Naive thymus-derived CD8-positive, alpha-beta T cell (primary cell): ENCODE measurements around the gene NHS. TPM values are rescaled to one million over a fixed set of nuclear protein-coding genes. Genes with fewer than 3 reads are reported as not detected.

Experiments used
- ATAC-seq, 2 donors: fragments of 150-1000 bp; cut with Tn5 transposase in 1 of 2; sonication (Bioruptor Pico), chemical (Tn5 transposase) in 1 of 2; 1 replicate in 1 of 2; 2 replicates in 1 of 2; pipeline ENCODE4 v1.10.0; 2021; ENCODE audit warnings: mild to moderate bottlenecking in 2 of 2, moderate library complexity in 2 of 2
- POLR2A ChIA-PET: fragments of 350-600 bp; sonication (Branson Sonifier 250); formaldehyde crosslinking; loops from one replicate; lab custom pipeline; 2021; ENCODE audit warnings: antibody characterized with exemption; lab: Charles Lee
- DNase-seq, 10 donors: peaks; one replicate each; pipeline versions ENCODE4 v3.0.0 to v3.0.0-alpha.2; 2020 to 2022
- H3K27ac Mint-ChIP-seq, 10 donors: one replicate each; pipeline ENCODE4 v1.8.0; 2020 to 2022; ENCODE audit warnings: mild to moderate bottlenecking in 10 of 10, mixed read lengths in 10 of 10, moderate library complexity in 4 of 10, inconsistent platforms in 1 of 10
- H3K27me3 Mint-ChIP-seq, 5 donors: one replicate each; pipeline ENCODE4 v1.8.0; 2021 to 2022; ENCODE audit warnings: mixed read lengths in 5 of 5
- H3K36me3 Mint-ChIP-seq, 3 donors: one replicate each; pipeline ENCODE4 v1.8.0; 2020 to 2022; ENCODE audit warnings: mixed read lengths in 3 of 3, mild to moderate bottlenecking in 2 of 3, inconsistent platforms in 1 of 3
- H3K4me1 Mint-ChIP-seq, 4 donors: one replicate each; pipeline ENCODE4 v1.8.0; 2021 to 2022; ENCODE audit warnings: mixed read lengths in 4 of 4
- H3K4me3 Mint-ChIP-seq, 10 donors: one replicate each; pipeline ENCODE4 v1.8.0; 2020 to 2022; ENCODE audit warnings: mild to moderate bottlenecking in 10 of 10, mixed read lengths in 10 of 10, moderate library complexity in 6 of 10, inconsistent platforms in 1 of 10
- H3K9me3 Mint-ChIP-seq, 9 donors: one replicate each; pipeline ENCODE4 v1.8.0; 2020 to 2022; ENCODE audit warnings: mixed read lengths in 9 of 9, mild to moderate bottlenecking in 3 of 9, inconsistent platforms in 1 of 9, moderate library complexity in 1 of 9
- polyA plus RNA-seq, 3 donors: library from polyadenylated mRNA; unstranded; fragments of 300-500 nt; fragmentation: Illumina TruSeq; gene quantifications; one replicate each; pipeline ENCODE4 v1.2.3, GENCODE V29; 2021
- total RNA-seq, 8 experiments: library from RNA in 2 of 8; stranded (reverse) in 2 of 8; gene quantifications; one replicate each; pipeline ENCODE4 v1.2.3 and lab custom pipeline; 2021 to 2026

NHS gene
- total and polyA plus RNA-seq, 5 experiments from 2014 or later = 1.0 TPM; not detected in 4

DNA sequence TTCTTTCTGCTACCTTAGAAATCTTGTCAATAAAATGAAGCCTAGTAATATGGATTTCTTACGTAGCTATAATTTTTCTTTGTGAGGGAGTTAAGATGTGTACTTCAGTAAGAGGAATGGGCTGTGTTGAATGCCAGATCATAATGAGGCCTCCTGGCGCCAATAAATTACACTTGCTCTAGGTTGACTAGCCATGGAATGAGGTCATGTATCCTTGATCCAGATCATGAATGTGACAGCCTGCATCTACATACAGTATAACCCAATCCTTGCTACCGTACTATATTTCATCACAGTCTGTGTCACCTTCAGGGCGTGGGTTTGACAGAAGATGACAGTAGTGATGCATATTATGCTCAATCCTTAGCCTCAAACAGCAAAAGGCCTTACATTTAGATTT is 36.2 kb downstream of the NHS start:
- Mint-ChIP-seq H3K36me3 (no peaks in the 10 kb centered on the region), H3K27me3 (peaks cover 0 to 15% (median 10%) of the 10 kb centered on the region in 5 donors), H3K4me3 (no peak overlapping the region), H3K9me3 (peaks cover 0 to 3% (median 0%) of the 10 kb centered on the region in 9 donors), H3K4me1 (no peaks in the 10 kb centered on the region), H3K27ac (no peak overlapping the region)
- no peak for DNase-seq
- no peak for ATAC-seq
- POLR2A ChIA-PET = no interaction called here

DNA sequence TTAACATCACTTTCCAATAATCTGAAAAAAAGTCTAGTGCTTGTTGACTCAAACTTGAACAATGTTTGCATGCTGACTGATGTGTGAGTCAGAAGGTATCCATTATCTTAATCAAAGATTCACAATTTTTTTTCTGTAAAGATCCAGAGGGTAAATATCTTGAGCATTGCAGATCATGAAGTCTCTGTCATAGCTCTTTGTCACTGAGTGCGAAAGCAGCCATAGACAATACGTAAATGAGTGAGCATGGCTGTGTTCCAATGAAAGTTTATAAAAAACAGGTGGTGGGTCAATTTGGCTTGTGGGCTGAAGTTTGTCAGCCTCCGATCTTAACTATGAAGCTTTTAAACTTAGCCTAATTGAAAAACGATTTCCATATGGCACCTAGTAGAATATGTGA is 37.7 kb downstream of the NHS start:
- POLR2A ChIA-PET = no interaction called here
- H3K36me3 Mint-ChIP-seq = no peaks in the 10 kb centered on the region
- peaks cover 0 to 18% (median 11%) of the 10 kb centered on the region in 5 donors for H3K27me3 Mint-ChIP-seq
- H3K4me1 Mint-ChIP-seq = no peaks in the 10 kb centered on the region
- no peak overlapping the region for H3K27ac Mint-ChIP-seq
- H3K4me3 Mint-ChIP-seq = no peak overlapping the region
- no peak for ATAC-seq
- H3K9me3 Mint-ChIP-seq = peaks cover 0 to 2% (median 0%) of the 10 kb centered on the region in 9 donors
- DNase-seq = no peak

DNA sequence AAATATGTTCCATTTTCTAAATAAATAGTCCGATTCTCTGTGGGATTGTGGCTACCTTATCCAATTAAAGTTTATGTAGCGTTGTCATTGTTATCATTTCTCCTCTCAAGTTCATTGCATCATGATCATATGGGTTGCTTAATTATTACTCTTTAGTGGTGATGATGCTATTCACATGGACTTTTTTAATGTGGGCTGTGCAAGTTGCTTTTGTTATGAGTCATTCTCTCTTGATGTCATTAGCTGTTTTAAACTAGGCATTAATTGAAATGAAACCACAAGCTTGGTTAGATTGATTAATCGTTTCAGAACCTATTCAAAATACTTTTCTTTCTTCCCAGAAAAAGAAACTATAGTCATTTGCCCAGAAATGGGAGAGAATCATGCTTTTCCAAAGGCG is 38.2 kb downstream of the NHS start:
- Mint-ChIP-seq H3K4me3 (no peak overlapping the region), H3K4me1 (no peaks in the 10 kb centered on the region), H3K27ac (no peak overlapping the region), H3K9me3 (peaks cover 0 to 2% (median 0%) of the 10 kb centered on the region in 9 donors), H3K27me3 (peaks cover 0 to 18% (median 11%) of the 10 kb centered on the region in 5 donors), H3K36me3 (no peaks in the 10 kb centered on the region)
- POLR2A ChIA-PET = no interaction called here
- ATAC-seq (no peak), DNase-seq (no peak)

DNA sequence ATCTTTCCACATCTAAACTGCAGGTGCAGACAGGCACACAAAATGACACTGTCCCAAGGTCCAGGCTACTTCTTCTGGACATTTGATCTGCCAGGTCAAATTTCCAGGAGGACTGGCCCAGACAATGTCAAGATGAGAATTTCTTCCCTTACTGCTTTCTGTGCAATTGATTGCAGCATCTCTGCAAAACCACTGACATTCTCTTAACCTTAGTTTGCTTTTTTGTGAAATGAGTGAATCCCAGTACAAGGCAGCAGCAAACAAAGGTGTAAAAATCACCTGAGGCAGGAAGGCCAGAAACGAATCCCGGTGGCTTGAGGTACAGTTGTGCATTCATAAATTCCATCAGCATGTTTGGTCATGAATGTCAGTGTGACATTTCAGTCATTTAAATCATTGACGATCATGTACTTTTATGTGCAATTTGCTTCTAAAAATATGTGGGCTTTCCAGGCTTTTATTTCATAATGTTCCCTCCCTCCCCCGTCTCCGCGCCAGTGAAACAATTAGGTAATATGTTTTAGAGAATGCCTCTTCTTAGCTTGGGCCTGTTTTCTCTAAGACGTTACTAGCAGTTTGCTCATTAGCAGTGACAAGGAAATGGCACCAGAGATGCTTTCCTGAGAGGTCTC is 39.1 kb downstream of the NHS start:
- Mint-ChIP-seq H3K27me3 (peaks cover 0 to 17% (median 11%) of the 10 kb centered on the region in 5 donors), H3K9me3 (peaks cover 0 to 2% (median 0%) of the 10 kb centered on the region in 9 donors), H3K27ac (no peak overlapping the region), H3K4me3 (no peak overlapping the region), H3K4me1 (no peaks in the 10 kb centered on the region), H3K36me3 (no peaks in the 10 kb centered on the region)
- POLR2A ChIA-PET = no interaction called here
- no peak for ATAC-seq
- DNase-seq = no peak

DNA sequence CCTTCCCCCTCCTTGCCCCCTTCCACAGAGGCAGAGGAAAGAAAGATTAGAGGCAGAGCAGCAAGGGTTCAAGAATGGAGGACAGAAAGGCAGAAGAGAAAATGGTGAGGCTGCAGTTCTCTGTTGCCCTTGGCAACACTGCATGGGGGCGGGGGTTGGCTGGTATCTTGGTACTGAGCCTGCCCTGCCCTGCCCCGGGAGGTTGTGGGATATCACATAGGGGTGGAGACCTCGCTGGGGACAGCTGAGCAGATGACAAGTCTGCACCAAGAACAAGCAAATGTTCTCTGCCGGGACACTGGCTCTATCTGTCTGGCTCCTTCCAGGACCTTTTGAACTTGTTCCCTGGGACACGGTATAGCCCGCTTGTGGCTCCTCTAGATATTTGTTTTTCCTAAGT is 39.8 kb downstream of the NHS start:
- Mint-ChIP-seq H3K4me3 (no peak overlapping the region), H3K9me3 (peaks cover 0 to 2% (median 0%) of the 10 kb centered on the region in 9 donors), H3K4me1 (no peaks in the 10 kb centered on the region), H3K36me3 (no peaks in the 10 kb centered on the region), H3K27ac (no peak overlapping the region), H3K27me3 (peaks cover 2 to 17% (median 11%) of the 10 kb centered on the region in 5 donors)
- POLR2A ChIA-PET = no interaction called here
- no peak for DNase-seq
- ATAC-seq = no peak

DNA sequence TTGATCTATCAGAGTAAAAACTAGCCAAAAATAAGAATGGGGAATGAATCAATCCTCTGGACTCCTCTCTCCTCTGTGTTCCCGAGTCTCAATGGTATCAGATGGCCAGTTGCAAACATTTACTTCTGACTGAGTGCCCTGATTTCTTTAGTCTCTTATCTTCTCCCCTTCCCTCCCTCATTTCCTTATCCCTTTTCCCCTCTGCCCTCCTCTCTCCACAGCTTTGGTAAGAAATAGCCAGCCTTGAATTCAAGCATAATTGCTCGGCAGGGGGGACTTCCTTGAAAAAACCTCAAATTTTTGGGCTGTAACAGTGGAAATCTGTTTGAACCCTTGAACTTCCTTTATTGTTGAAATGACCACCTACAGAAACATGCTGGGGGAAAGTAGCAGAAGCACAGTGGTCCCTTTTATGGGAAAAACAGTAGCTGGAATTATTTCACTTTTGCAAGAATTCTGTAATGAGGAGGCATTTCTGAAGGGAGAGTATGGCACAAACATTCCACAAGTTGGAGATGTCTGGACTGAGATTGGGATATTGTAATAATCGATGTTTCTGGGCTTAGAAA is 40.3 kb downstream of the NHS start:
- Mint-ChIP-seq H3K4me3 (no peak overlapping the region), H3K27me3 (peaks cover 2 to 21% (median 14%) of the 10 kb centered on the region in 5 donors), H3K4me1 (no peaks in the 10 kb centered on the region), H3K36me3 (no peaks in the 10 kb centered on the region), H3K27ac (no peak overlapping the region), H3K9me3 (peaks cover 0 to 2% (median 0%) of the 10 kb centered on the region in 9 donors)
- DNase-seq = no peak
- POLR2A ChIA-PET = no interaction called here
- no peak for ATAC-seq

DNA sequence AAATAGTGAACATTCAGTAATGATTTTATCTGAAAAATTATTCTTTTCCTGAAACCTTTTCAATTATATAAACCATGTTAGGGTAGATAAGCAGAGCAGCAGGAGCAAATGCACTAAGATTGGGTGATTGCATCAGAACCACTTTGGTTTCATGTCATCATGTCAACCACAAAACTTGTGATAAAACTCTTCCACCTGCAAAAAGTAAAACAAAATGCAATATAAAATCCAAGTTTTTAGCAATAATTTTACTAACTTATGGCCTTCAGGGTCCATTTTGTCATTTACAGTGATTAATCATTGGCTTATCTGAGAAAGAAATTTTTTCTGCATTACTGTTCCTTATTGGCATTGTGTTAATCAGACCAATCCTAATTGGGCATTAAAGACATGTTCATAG is 42.4 kb downstream of the NHS start:
- peaks cover 0 to 2% (median 0%) of the 10 kb centered on the region in 9 donors for H3K9me3 Mint-ChIP-seq
- H3K36me3 Mint-ChIP-seq = no peaks in the 10 kb centered on the region
- no peak overlapping the region for H3K4me3 Mint-ChIP-seq
- ATAC-seq (no peak), DNase-seq (no peak)
- H3K27me3 Mint-ChIP-seq = peaks cover 3 to 25% (median 15%) of the 10 kb centered on the region in 5 donors
- POLR2A ChIA-PET = no interaction called here
- no peak overlapping the region for H3K27ac Mint-ChIP-seq
- H3K4me1 Mint-ChIP-seq = no peaks in the 10 kb centered on the region

DNA sequence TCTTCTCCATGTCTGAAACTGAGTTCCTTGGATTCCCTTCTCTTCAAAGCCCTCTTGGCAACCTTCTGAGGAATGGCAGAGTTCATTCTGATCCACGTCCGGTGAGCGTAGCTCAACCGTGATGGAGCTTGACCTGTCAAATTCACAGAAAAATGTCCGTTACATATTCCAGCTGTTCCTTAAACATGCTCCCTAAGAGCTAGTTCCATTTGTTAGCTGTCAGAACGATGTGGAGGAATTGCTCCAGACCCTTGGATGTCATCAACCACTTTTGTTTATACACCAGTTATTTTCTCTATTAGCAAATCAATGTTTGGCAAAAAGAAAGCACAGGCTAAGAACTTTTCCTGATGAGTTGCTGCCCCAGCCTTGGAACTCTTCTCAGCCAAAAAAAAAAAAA is 50.1 kb downstream of the NHS start:
- H3K27ac Mint-ChIP-seq = no peak overlapping the region
- no peak overlapping the region for H3K4me3 Mint-ChIP-seq
- H3K27me3 Mint-ChIP-seq = peaks cover 0 to 5% (median 3%) of the 10 kb centered on the region in 5 donors
- no peaks in the 10 kb centered on the region for H3K9me3 Mint-ChIP-seq
- H3K36me3 Mint-ChIP-seq = no peaks in the 10 kb centered on the region
- ATAC-seq = no peak
- H3K4me1 Mint-ChIP-seq = no peaks in the 10 kb centered on the region
- DNase-seq = no peak
- POLR2A ChIA-PET = no interaction called here

DNA sequence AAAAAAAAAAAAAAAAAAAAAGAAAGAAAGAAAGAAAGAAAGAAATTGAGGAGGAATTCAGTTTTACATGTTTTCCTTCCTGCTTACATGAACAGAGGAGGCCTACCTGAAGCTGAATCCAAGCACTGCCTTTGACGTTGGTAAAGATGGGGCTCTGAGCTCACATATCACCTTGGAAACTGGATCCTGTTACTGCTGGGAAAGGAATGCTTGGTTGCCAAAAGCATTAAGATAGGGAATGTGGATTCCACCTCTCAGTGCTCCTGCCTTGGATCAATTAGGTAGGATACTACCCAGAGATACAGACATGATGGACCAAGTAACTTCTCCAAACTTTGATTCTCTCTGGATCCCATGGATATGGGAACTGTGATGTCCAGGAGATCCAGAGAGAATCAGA is 50.6 kb downstream of the NHS start:
- ATAC-seq = no peak
- no peaks in the 10 kb centered on the region for H3K4me1 Mint-ChIP-seq
- no peak overlapping the region for H3K4me3 Mint-ChIP-seq
- H3K36me3 Mint-ChIP-seq = no peaks in the 10 kb centered on the region
- no peak for DNase-seq
- peaks cover 0 to 1% (median 0%) of the 10 kb centered on the region in 9 donors for H3K9me3 Mint-ChIP-seq
- H3K27me3 Mint-ChIP-seq = peaks cover 0 to under 1% (median 0%) of the 10 kb centered on the region in 5 donors
- no peak overlapping the region for H3K27ac Mint-ChIP-seq
- POLR2A ChIA-PET = no interaction called here

DNA sequence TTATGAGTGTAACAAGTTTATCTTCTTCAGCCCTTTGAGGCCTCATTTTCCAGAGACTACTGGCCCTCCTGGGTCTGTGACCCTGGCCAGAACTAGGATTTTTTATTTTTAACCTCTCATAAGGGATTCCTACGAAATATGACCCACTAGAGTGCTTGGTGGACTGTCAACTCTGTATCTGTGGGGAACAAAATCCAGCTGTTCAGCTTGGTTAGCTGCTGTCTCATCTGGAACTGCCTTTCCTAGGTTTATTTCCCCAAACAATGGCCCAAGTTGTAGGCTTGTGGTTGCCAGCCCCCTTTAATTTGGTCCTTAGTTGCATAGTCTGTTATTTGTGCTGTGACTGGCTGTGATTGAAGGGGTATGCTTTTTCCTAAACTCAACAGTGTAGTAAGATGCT is 56.2 kb downstream of the NHS start:
- H3K4me1 Mint-ChIP-seq = peaks cover 0 to 2% (median 0%) of the 10 kb centered on the region in 4 donors
- H3K36me3 Mint-ChIP-seq = peaks cover 0 to 5% (median 0%) of the 10 kb centered on the region in 3 donors
- peaks cover 0 to 8% (median 3%) of the 10 kb centered on the region in 5 donors for H3K27me3 Mint-ChIP-seq
- H3K9me3 Mint-ChIP-seq = peaks cover 0 to 5% (median 0%) of the 10 kb centered on the region in 9 donors
- DNase-seq = no peak
- H3K4me3 Mint-ChIP-seq = no peak overlapping the region
- POLR2A ChIA-PET = no interaction called here
- no peak for ATAC-seq
- H3K27ac Mint-ChIP-seq = no peak overlapping the region

DNA sequence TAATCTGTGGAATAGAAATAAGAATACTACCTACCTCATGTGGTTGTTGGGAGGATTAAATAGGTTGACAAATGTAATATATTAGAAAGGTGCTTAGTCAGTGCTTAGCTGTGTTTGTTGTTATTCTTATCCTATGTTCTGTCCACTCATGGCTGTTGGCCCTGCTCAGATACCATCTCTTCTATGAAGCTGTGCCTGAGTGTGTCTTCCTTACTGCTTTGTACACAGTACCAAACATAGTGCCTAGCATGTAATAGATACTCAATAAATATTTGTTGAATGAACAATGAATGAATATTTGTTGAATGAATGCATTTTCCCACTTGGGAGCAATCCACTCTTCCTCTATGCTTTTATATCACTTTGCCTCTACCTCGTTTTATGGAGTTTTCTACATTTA is 57.2 kb downstream of the NHS start:
- peaks cover 0 to 2% (median 0%) of the 10 kb centered on the region in 4 donors for H3K4me1 Mint-ChIP-seq
- DNase-seq = no peak
- H3K27me3 Mint-ChIP-seq = peaks cover 0 to 8% (median 3%) of the 10 kb centered on the region in 5 donors
- no peak for ATAC-seq
- peaks cover 0 to 5% (median 0%) of the 10 kb centered on the region in 3 donors for H3K36me3 Mint-ChIP-seq
- H3K9me3 Mint-ChIP-seq = peaks cover 0 to 5% (median 0%) of the 10 kb centered on the region in 9 donors
- no peak overlapping the region for H3K4me3 Mint-ChIP-seq
- no peak overlapping the region for H3K27ac Mint-ChIP-seq
- POLR2A ChIA-PET = no interaction called here

DNA sequence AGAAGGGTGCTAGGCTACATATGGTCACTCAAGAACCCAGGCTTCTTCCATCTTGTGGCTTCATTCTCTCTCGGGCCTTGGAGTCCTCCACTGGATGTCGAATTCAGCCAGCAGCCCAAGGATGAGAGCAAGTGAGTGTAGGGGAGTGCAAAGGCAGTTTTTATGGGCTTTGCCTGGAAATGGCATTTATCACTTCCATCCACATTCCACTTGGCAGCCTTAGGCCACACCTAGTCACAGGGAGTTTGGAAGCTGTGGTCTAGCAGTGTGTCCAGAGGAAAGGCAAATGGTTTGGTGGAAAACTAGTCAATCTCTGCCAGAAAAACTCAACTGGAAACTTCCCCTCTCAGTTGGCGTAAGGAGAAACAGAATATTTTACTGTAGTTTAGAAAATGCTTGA is 59.0 kb downstream of the NHS start:
- Mint-ChIP-seq H3K4me3 (no peak overlapping the region), H3K27me3 (peaks cover 0 to 8% (median 3%) of the 10 kb centered on the region in 5 donors), H3K4me1 (peaks cover 0 to 2% (median 0%) of the 10 kb centered on the region in 4 donors), H3K9me3 (peaks cover 0 to 5% (median 0%) of the 10 kb centered on the region in 9 donors), H3K36me3 (peaks cover 0 to 5% (median 0%) of the 10 kb centered on the region in 3 donors), H3K27ac (no peak overlapping the region)
- DNase-seq (no peak), ATAC-seq (no peak)
- POLR2A ChIA-PET = no interaction called here

DNA sequence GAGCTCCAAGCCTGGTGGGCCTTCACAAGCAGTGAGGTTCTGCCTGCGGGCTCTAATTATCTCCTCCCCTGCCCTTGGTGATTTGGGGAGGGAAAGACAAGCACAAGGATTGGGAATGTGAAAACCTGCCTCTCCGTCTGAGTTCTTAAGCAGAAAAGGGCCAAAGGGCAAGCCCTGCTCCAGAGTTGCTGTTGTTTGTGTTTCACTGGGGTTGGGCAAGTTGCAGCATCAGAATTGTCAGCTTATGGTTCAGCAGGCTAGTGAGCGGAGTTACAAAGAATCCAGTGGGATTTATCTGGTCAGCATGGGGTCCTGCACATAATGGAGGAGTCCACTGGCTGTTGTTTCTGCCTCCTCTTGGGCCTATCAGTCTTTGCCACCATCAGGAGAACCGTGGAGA is 60.5 kb downstream of the NHS start:
- Mint-ChIP-seq H3K9me3 (peaks cover 0 to 4% (median 0%) of the 10 kb centered on the region in 9 donors), H3K27ac (no peak overlapping the region), H3K36me3 (peaks cover 0 to 5% (median 0%) of the 10 kb centered on the region in 3 donors), H3K4me3 (no peak overlapping the region), H3K4me1 (peaks cover 0 to 2% (median 0%) of the 10 kb centered on the region in 4 donors), H3K27me3 (peaks cover 0 to 8% (median 3%) of the 10 kb centered on the region in 5 donors)
- ATAC-seq = no peak
- POLR2A ChIA-PET = no interaction called here
- DNase-seq = no peak
